Calu3 (cell line): ENCODE results near the gene UTP14C. TPM values are rescaled to one million over a fixed set of nuclear protein-coding genes. Genes with fewer than 3 reads are reported as not detected.

Source experiments
- BruUV-seq: library from RNA; stranded (reverse); fragments of 400-500 nt; replicated peaks from 2 replicates; lab custom pipeline; 2021; lab: Mats Ljungman, UMichigan
- CTCF ChIA-PET: fragments of 300-600 bp; sonication (Branson Sonifier 250); formaldehyde crosslinking; loops from one replicate; lab custom pipeline; 2022; ENCODE audit warnings: antibody characterized with exemption; lab: Charles Lee
- DNase-seq: peaks from one replicate; pipeline ENCODE4 v3.0.0; 2022
- H3K27ac Mint-ChIP-seq: one replicate; pipeline ENCODE4 v1.8.0; 2022; ENCODE audit warnings: mixed read lengths; ENCODE audit not compliant: unreplicated experiment
- H3K27me3 Mint-ChIP-seq: one replicate; pipeline ENCODE4 v1.8.0; 2022; ENCODE audit warnings: mixed read lengths; ENCODE audit not compliant: unreplicated experiment
- H3K36me3 Mint-ChIP-seq: one replicate; pipeline ENCODE4 v1.8.0; 2022; ENCODE audit warnings: mild to moderate bottlenecking, moderate library complexity, mixed read lengths; ENCODE audit not compliant: insufficient read depth, unreplicated experiment
- H3K4me1 Mint-ChIP-seq: one replicate; pipeline ENCODE4 v1.8.0; 2022; ENCODE audit warnings: mild to moderate bottlenecking, low read depth, mixed read lengths; ENCODE audit not compliant: unreplicated experiment
- H3K4me3 Mint-ChIP-seq: one replicate; pipeline ENCODE4 v1.8.0; 2022; ENCODE audit warnings: mild to moderate bottlenecking, low read depth, moderate library complexity, mixed read lengths; ENCODE audit not compliant: unreplicated experiment
- H3K9me3 Mint-ChIP-seq: one replicate; pipeline ENCODE4 v1.8.0; 2022; ENCODE audit warnings: low read depth, mixed read lengths; ENCODE audit not compliant: unreplicated experiment
- intact Hi-C: fragments of 100-400 bp; cut with micrococcal nuclease; formaldehyde crosslinking; loops from one replicate; pipeline ENCODE4 v1.10.0; 2022; ENCODE audit not compliant: unreplicated experiment
- total RNA-seq: library from RNA; stranded (reverse); gene quantifications from 2 replicates; pipeline ENCODE4 v1.2.3, GENCODE V29; 2022
- TF ChIP-seq, protein P1 (sequence below): fragments of 200-600 bp; IDR thresholded peaks from one replicate; pipeline ENCODE4 v1.8.0; 2022; ENCODE audit warnings: antibody characterized with exemption; ENCODE audit not compliant: unreplicated experiment

The UTP14C gene
- total RNA-seq, 1 experiment from 2014 or later: 12.4 TPM

DNA sequence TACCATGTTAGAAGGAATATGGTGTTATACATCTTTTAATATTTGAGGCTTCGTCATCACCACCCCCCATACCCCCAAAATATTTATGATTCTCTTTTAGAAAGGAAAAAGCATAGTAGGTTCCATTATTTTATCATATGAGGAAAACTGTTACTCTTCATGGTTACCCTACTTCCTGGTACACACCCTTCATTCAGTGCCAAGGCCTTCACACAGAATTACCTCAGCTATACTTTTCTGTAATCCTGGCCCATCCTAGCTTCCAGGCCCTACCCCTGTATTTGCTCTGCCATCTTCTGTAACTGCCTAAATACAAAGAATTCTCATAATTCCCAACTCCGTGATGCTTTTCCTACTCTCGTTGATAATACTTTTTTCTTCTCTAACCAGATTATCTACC, 4.3 kb upstream of the UTP14C start:
- intact Hi-C loops: no loop called here
- no TSS peak for BruUV-seq
- no peak overlapping the region for H3K27ac Mint-ChIP-seq
- H3K4me3 Mint-ChIP-seq: no peak overlapping the region
- peaks cover 2% of the 10 kb centered on the region for H3K9me3 Mint-ChIP-seq
- CTCF ChIA-PET: no interaction called here
- no peaks in the 10 kb centered on the region for H3K4me1 Mint-ChIP-seq
- peaks cover 14% of the 10 kb centered on the region for H3K36me3 Mint-ChIP-seq
- TF ChIP-seq, protein P1, sequence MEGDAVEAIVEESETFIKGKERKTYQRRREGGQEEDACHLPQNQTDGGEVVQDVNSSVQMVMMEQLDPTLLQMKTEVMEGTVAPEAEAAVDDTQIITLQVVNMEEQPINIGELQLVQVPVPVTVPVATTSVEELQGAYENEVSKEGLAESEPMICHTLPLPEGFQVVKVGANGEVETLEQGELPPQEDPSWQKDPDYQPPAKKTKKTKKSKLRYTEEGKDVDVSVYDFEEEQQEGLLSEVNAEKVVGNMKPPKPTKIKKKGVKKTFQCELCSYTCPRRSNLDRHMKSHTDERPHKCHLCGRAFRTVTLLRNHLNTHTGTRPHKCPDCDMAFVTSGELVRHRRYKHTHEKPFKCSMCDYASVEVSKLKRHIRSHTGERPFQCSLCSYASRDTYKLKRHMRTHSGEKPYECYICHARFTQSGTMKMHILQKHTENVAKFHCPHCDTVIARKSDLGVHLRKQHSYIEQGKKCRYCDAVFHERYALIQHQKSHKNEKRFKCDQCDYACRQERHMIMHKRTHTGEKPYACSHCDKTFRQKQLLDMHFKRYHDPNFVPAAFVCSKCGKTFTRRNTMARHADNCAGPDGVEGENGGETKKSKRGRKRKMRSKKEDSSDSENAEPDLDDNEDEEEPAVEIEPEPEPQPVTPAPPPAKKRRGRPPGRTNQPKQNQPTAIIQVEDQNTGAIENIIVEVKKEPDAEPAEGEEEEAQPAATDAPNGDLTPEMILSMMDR: no peak
- H3K27me3 Mint-ChIP-seq: no peaks in the 10 kb centered on the region
- DNase-seq: no peak

DNA sequence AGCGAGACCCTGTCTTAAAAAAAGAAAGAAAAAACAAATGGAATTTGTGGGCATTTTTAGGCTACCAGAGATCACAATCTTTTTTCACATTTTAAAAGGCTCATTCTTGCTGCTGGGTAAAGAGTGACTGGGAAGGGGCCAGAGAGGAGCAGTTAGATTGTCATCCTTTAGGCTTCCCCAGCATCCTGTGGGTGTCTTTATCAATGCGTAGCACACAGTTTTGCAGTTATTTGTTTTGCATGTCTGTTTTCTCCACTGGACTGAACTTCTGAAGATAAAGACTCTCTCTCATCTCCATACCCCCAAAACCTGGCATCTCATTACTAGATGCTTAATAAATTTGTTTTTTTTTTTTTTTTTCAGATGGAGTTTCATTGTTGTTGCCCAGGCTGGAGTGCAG, 2.1 kb upstream of the UTP14C start:
- peaks cover 35% of the 10 kb centered on the region for H3K36me3 Mint-ChIP-seq

DNA sequence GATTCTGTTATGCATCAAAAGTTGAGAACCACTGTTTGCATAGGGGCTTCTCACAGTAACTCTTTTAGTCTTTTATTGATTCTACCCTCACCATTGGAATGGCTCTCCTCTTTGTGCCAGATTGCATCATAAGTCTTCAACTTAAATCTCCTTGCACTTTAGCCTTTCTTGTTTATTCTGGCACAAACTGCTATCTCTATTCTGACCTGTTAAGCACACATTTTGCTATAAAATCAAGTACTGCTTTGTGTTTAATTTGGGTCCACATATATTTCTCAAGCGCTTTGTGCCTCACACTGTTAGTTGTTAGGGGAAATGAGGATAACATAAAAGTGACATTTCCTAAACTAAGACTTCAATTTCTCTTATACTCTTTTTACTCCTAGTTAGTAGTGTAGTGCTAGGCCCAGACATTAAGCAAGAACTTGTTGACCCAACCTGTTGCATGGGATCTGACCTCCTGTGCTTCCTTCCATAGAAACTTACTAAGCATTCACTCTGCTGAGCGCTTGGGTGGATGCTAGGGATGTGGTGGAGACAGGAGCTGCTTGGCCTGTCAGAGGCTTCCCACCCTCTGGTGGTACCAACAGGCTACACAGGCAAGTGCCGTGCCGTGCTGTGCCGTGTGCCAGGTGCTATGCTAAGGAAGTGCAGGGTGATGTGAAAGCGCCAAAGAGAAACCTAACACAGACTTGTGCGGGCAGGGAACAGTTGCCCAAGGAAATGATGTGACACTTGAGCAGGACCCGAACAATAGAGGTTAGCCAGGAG, 1.2 kb downstream of the UTP14C start:
- H3K27me3 Mint-ChIP-seq: no peaks in the 10 kb centered on the region
- TF ChIP-seq, protein P1: no peak
- no peak overlapping the region for H3K4me3 Mint-ChIP-seq
- BruUV-seq: no TSS peak
- no peaks in the 10 kb centered on the region for H3K4me1 Mint-ChIP-seq
- H3K36me3 Mint-ChIP-seq: peaks cover 35% of the 10 kb centered on the region
- CTCF ChIA-PET: no interaction called here
- H3K9me3 Mint-ChIP-seq: peaks cover 19% of the 10 kb centered on the region
- H3K27ac Mint-ChIP-seq: no peak overlapping the region
- DNase-seq: no peak
- intact Hi-C loops: no loop called here

More for the DNA sequence above, 2.1 kb upstream of the UTP14C start:
- DNase-seq: no peak
- BruUV-seq: no TSS peak
- peaks cover 16% of the 10 kb centered on the region for H3K9me3 Mint-ChIP-seq
- CTCF ChIA-PET: no interaction called here
- no peak overlapping the region for H3K27ac Mint-ChIP-seq
- H3K27me3 Mint-ChIP-seq: no peaks in the 10 kb centered on the region
- H3K4me1 Mint-ChIP-seq: no peaks in the 10 kb centered on the region
- intact Hi-C loops: no loop called here
- H3K4me3 Mint-ChIP-seq: no peak overlapping the region
- TF ChIP-seq, protein P1: no peak

DNA sequence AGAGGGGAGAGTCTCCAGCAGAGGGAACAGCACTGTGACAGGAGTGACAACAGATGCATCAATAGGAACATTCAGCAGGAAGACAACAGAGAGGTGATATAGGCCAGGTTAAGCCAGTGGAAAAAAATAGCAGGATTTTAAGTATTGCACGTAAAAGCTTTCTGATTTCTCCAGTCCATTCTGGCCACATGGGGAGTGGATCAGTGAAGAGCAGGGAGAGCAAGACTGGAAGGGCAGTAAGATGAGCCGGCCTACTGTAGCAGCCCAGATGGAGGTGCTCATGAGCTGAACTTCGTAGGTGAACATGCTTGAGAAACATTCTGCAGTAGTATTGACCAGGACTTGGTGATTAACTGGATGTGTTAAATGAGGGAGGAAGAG, 1.7 kb downstream of the UTP14C start:
- Mint-ChIP-seq H3K9me3 (peaks cover 18% of the 10 kb centered on the region), H3K27me3 (no peaks in the 10 kb centered on the region), H3K27ac (no peak overlapping the region), H3K36me3 (peaks cover 35% of the 10 kb centered on the region), H3K4me3 (no peak overlapping the region), H3K4me1 (no peaks in the 10 kb centered on the region)
- BruUV-seq: no TSS peak
- intact Hi-C loops: no loop called here
- CTCF ChIA-PET: no interaction called here
- TF ChIP-seq, protein P1: no peak
- DNase-seq: no peak
